ENCODE measurements around the gene NUP62. TPM values are rescaled to one million over a fixed set of nuclear protein-coding genes. Genes with fewer than 3 reads are reported as not detected.

The NUP62 gene
- total and polyA plus RNA-seq, 2 experiments from 2014 or later, result 55.5 to 99.4 TPM

DNA sequence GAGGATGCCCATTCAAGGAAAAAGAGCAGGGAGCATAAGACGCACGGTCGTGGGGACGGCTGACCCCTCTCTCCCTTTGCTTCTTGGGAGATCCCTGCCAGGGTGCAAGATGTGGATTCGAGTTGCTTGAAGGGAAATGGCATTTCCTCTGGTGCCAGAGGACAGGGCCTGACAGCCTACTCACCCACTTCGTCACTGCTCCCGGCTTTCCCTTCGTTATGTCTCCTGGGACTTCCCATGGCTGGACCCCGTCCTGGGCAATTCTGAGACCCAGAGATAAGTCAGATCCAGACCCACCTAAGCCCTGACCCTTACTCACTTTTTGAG, 50.6 kb downstream of the NUP62 start:
- H3F3A ChIP-seq (replicated peaks; ENCODE audit: low read depth), result peaks cover 17% of the 10 kb centered on the region; the same call in 1 of the 2 replicates
- no peaks in the 10 kb centered on the region for H3K27me3 ChIP-seq (ENCODE audit: insufficient read depth)
- H3K4me3 Mint-ChIP-seq, result no peak overlapping the region
- peaks cover 28% of the 10 kb centered on the region for H3K36me3 ChIP-seq (ENCODE audit: insufficient read depth)
- peaks cover 16% of the 10 kb centered on the region; the same call in 1 of the 2 replicates for H3K4me1 ChIP-seq (ENCODE audit: insufficient read depth)
- peaks cover 3% of the 10 kb centered on the region; the same call in 1 of the 3 replicates for H3K9me3 Mint-ChIP-seq
- no peak overlapping the region for H2AFZ ChIP-seq
- peak overlapping the region; percentile 96 for H3K27ac ChIP-seq (ENCODE audit: low read depth)
- peaks cover 26% of the 10 kb centered on the region for H3K4me1 Mint-ChIP-seq
- H3K27me3 Mint-ChIP-seq (ENCODE audit: insufficient read depth, low read depth, poor library complexity), result peaks cover 18% of the 10 kb centered on the region
- peak overlapping the region; percentile 92 for H3K4me2 ChIP-seq
- no peak for TF ChIP-seq EZH2 (IDR thresholded peaks at IDR 0.05; ENCODE audit: low read depth, unreplicated experiment)
- no peak for TF ChIP-seq CREB1 (CRISPR knock-in tag; IDR thresholded peaks at IDR 0.05; ENCODE audit: low read depth)
- no peak for TF ChIP-seq ZNF331 (CRISPR knock-in tag; IDR thresholded peaks at IDR 0.05; ENCODE audit: low read depth)
- TF ChIP-seq NANOG (IDR thresholded peaks at IDR 0.05; ENCODE audit: borderline replicate concordance), result no peak
- H3K9me2 ChIP-seq (ENCODE audit: insufficient read depth), result no peaks in the 10 kb centered on the region
- peak overlapping the region; percentile 63 for H3K4me3 ChIP-seq
- ATAC-seq (no peak), DNase-seq (ENCODE audit: low spot score) (no peak)
- H3K79me2 ChIP-seq (replicated peaks; ENCODE audit: insufficient read depth), result peaks cover 38% of the 10 kb centered on the region
- peaks cover 59% of the 10 kb centered on the region for H3K36me3 Mint-ChIP-seq (ENCODE audit: low read depth)
- no peak overlapping the region; the same call in 1 of the 2 replicates for H3K27ac Mint-ChIP-seq
- H4K20me1 ChIP-seq (replicated peaks; ENCODE audit: insufficient read depth), result peaks cover 8% of the 10 kb centered on the region

DNA sequence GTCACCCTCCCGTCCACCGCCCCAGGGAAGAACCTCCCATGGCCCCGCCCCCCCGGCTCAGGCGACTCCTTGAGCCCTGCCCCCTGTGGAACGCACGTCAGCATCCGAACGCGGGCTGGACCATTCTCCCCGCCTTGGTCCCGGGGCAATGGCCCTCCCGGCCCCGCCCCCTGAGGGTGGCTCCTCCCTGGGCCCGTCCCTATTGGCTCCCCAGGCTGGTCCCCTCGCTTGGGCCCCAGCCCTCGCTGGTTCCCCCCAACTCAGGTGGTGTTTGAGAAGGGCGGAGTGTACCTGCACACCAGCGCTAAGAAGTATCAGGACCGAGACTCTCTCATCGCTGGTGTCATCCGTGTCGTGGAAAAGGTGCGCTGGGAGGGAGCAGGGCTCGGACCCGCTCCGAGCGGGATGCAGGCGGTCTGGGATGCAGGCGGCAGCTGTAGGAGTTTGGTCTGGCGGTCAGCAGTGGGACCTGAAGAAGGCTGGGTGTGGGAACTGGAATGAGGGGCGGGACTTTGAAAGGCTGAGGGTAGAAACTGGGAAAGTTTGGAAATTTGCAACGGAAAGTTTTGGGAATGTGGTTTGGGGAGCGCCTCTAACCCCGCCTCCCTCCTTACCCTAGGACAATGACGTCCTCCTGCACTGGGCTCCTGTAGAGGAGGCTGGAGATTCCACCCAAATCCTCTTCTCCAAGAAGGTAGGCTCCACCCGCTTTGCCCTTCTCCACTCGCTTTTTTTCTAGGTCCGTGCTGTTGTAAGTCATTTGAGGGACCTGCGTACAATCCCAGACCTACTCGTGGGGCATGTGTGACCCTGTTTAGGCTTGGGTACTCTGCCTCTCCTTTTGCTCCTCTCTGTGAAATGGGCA, 51.2 kb downstream of the NUP62 start:
- H3K4me1 ChIP-seq (ENCODE audit: insufficient read depth), result peaks cover 16% of the 10 kb centered on the region; the same call in 1 of the 2 replicates
- Mint-ChIP-seq H3K9me3 (peaks cover under 1% of the 10 kb centered on the region; the same call in 1 of the 3 replicates), H3K4me1 (peaks cover 26% of the 10 kb centered on the region), H3K36me3 (ENCODE audit: low read depth) (peaks cover 53% of the 10 kb centered on the region), H3K4me3 (no peak overlapping the region), H3K27ac (no peak overlapping the region; the same call in 1 of the 2 replicates), H3K27me3 (ENCODE audit: insufficient read depth, low read depth, poor library complexity) (peaks cover 18% of the 10 kb centered on the region)
- DNase-seq (ENCODE audit: low spot score) (peak; percentile 99), ATAC-seq (peak; percentile 73)
- peak overlapping the region; percentile 96 for H3K27ac ChIP-seq (ENCODE audit: low read depth)
- H2AFZ ChIP-seq, result no peak overlapping the region
- no peak for TF ChIP-seq EZH2phosphoT487 (IDR thresholded peaks at IDR 0.05; ENCODE audit: unreplicated experiment)
- peak; percentile 70; the same call in 1 of the 2 replicates for TF ChIP-seq POLR2AphosphoS5 (IDR thresholded peaks at IDR 0.05; ENCODE audit: low read depth)
- no peaks in the 10 kb centered on the region for H3K27me3 ChIP-seq (ENCODE audit: insufficient read depth)
- H3K36me3 ChIP-seq (ENCODE audit: insufficient read depth), result peaks cover 25% of the 10 kb centered on the region
- H3K4me2 ChIP-seq, result peak overlapping the region; percentile 92
- peaks cover 8% of the 10 kb centered on the region for H4K20me1 ChIP-seq (replicated peaks; ENCODE audit: insufficient read depth)
- peak overlapping the region; percentile 63 for H3K4me3 ChIP-seq
- no peaks in the 10 kb centered on the region for H3K9me2 ChIP-seq (ENCODE audit: insufficient read depth)
- peaks cover 17% of the 10 kb centered on the region; the same call in 1 of the 2 replicates for H3F3A ChIP-seq (replicated peaks; ENCODE audit: low read depth)
- H3K79me2 ChIP-seq (replicated peaks; ENCODE audit: insufficient read depth), result peaks cover 38% of the 10 kb centered on the region

DNA sequence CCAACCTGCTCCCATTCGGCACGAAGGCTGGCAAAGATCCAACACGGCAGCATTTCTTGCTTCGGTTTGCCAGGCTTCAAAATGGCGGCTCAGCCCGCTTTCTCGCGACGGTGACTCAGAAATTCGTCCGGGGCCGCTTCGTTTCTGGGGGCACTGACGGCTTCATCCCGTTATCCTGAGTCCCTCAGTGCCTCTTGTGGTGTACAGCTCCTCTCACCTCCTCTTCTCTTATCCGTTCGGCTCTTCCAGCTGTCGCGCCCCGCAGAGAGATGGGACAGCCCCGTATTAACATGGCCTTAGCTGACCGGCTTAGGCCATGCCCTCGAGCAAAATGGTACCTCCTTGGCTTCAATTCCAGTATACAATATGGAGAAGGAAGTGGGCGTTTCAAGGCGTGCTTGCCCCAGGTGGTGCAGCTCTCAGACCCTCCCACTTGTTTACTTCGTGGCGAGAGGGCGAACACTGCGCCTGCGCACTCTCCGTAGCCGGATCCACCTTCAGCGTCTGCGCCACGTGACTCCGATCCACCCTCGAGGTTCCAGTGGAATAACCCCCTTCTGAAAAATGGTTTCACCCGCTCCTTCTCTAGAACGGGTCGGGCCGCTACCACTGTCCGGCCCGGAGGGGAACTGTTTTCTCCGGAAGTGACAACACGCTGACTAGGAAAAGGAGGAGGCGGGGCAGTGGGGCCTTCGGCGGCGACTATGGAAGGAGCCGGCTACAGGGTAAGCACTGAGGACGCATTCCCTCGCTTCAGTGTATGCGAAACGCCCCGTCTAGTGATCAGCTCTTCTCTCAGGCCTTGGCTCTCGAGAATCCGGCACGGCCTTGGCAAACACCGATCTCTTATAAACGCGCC, 52.1 kb downstream of the NUP62 start, which contains the start of the genes AKT1S1 and TBC1D17:
AKT1S1 (minus strand) TSS at position 336 of the 859 bp plus-strand sequence. CDS start 4,060 bp downstream, outside the sequence.
TBC1D17 (plus strand) TSS at position 683 of the 859 bp plus-strand sequence; CDS start at position 705, 22 bp downstream.
- peak; percentile 65 for ATAC-seq
- Histone ChIP-seq H3K27ac (ENCODE audit: low read depth) (peak within 1 kb of the TSS; percentile 99), H3K79me2 (replicated peaks; ENCODE audit: insufficient read depth) (peaks cover 38% of the 10 kb centered on the region), H3K4me3 (peak within 1 kb of the TSS; percentile 63), H3K9me2 (ENCODE audit: insufficient read depth) (no peaks in the 10 kb centered on the region), H3F3A (replicated peaks; ENCODE audit: low read depth) (peaks cover 17% of the 10 kb centered on the region; the same call in 1 of the 2 replicates), H2AFZ (no peak within 1 kb of the TSS; the same call in 1 of the 2 replicates), H4K20me1 (replicated peaks; ENCODE audit: insufficient read depth) (peaks cover 8% of the 10 kb centered on the region), H3K4me1 (ENCODE audit: insufficient read depth) (peaks cover 16% of the 10 kb centered on the region; the same call in 1 of the 2 replicates), H3K36me3 (ENCODE audit: insufficient read depth) (peaks cover 25% of the 10 kb centered on the region), H3K4me2 (peak within 1 kb of the TSS; percentile 95), H3K27me3 (ENCODE audit: insufficient read depth) (no peaks in the 10 kb centered on the region)
- Mint-ChIP-seq H3K9me3 (no peaks in the 10 kb centered on the region; the same call in 2 of the 3 replicates), H3K27ac (no peak within 1 kb of the TSS; the same call in 1 of the 2 replicates), H3K36me3 (ENCODE audit: low read depth) (peaks cover 46% of the 10 kb centered on the region), H3K4me3 (no peak within 1 kb of the TSS), H3K4me1 (peaks cover 26% of the 10 kb centered on the region), H3K27me3 (ENCODE audit: insufficient read depth, low read depth, poor library complexity) (peaks cover 18% of the 10 kb centered on the region)
- DNase-seq (ENCODE audit: low spot score), result peak; percentile 100
- TF ChIP-seq ZNF114 (CRISPR knock-in tag; IDR thresholded peaks at IDR 0.05), result 0 out of 2 replicates have a peak, but pooled peaks have one; percentile 24
- TF ChIP-seq EZH2 (IDR thresholded peaks at IDR 0.05; ENCODE audit: low read depth, unreplicated experiment), result no peak
- TF ChIP-seq, protein P1, sequence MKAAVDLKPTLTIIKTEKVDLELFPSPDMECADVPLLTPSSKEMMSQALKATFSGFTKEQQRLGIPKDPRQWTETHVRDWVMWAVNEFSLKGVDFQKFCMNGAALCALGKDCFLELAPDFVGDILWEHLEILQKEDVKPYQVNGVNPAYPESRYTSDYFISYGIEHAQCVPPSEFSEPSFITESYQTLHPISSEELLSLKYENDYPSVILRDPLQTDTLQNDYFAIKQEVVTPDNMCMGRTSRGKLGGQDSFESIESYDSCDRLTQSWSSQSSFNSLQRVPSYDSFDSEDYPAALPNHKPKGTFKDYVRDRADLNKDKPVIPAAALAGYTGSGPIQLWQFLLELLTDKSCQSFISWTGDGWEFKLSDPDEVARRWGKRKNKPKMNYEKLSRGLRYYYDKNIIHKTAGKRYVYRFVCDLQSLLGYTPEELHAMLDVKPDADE (IDR thresholded peaks at IDR 0.05), result peak; percentile 78
- TF ChIP-seq CREB1 (CRISPR knock-in tag; IDR thresholded peaks at IDR 0.05; ENCODE audit: low read depth), result peak; percentile 96
- no peak; the same call in 1 of the 2 replicates for TF ChIP-seq POLR2AphosphoS5 (IDR thresholded peaks at IDR 0.05; ENCODE audit: low read depth)
